Psoas muscle (tissue), 8 donors: Measurements from ENCODE around the gene GPX7. TPM values are rescaled to one million over a fixed set of nuclear protein-coding genes. Genes with fewer than 3 reads are reported as not detected.
A peak's percentile ranks its signal among the peaks of the same experiment; 100 is the strongest.

ENCODE experiments used
- ATAC-seq, 4 donors: fragments of 200-7000 bp; cut with Tn5 transposase; one replicate each; pipeline ENCODE4 v1.9.1; 2020; ENCODE audit warnings: moderate library complexity in 3 of 4, mild to moderate bottlenecking in 2 of 4
- DNase-seq, 2 donors: peaks; one replicate each; pipeline ENCODE4 v3.0.0-alpha.2; 2020
- H3K27ac ChIP-seq: fragments of 200-600 bp; one replicate; pipeline ENCODE4 v1.8.0; 2022
- H3K27me3 ChIP-seq, 3 donors: fragments of 200-600 bp in 1 of 3; one replicate each; pipeline versions ENCODE4 v1.6.1 to v1.8.0; 2013 to 2022; ENCODE audit warnings: low read length in 2 of 3, mild to moderate bottlenecking in 2 of 3, moderate library complexity in 1 of 3; ENCODE audit not compliant: insufficient read depth in 3 of 3
- H3K36me3 ChIP-seq, 2 donors: fragments of 200-600 bp in 1 of 2; one replicate each; pipeline versions ENCODE4 v1.6.1 to v1.8.0; 2013 to 2022; ENCODE audit warnings: low read depth in 1 of 2, mild to moderate bottlenecking in 1 of 2, moderate library complexity in 1 of 2; ENCODE audit not compliant: insufficient read depth in 1 of 2
- H3K4me1 ChIP-seq: fragments of 200-600 bp; one replicate; pipeline ENCODE4 v1.8.0; 2022
- H3K4me3 ChIP-seq: fragments of 200-600 bp; one replicate; pipeline ENCODE4 v1.8.0; 2022; ENCODE audit warnings: mild to moderate bottlenecking
- H3K9me3 ChIP-seq: fragments of 200-600 bp; one replicate; pipeline ENCODE4 v1.8.0; 2022
- WGBS, 3 donors: extraction: QIAGEN DNeasy Blood & Tissue Kit; methylation state at CpG; one replicate each; pipeline versions ENCODE4 v1.1.6 to v1.1.7; 2013; 5-methylcytosine and 5-hydroxymethylcytosine counted together
- intact Hi-C, 2 donors: fragments of 100-400 bp; cut with DNase I; formaldehyde crosslinking; loops; one replicate each; pipeline versions ENCODE4 v1.11.0 to v1.14.2; 2022
- polyA plus RNA-seq, 3 donors: library from polyadenylated mRNA; stranded (reverse); fragments of 200-250 nt; gene quantifications; one replicate each; pipeline ENCODE4 v1.2.3, GENCODE V29; 2013
- total RNA-seq, 4 donors: library from RNA; stranded (reverse); fragmentation: NEBNext Ultra II Directional in 2 of 4; extraction: Animal tissue kit (Norgen Biotek cat#: 25700) in 2 of 4; gene quantifications; one replicate each; pipeline versions ENCODE4 v1.2.1 to v1.2.4, GENCODE V29; 2021 to 2023
- TF ChIP-seq, protein P1 (sequence below): fragments of 200-600 bp; IDR thresholded peaks from one replicate; pipeline ENCODE4 v1.8.0; 2022; ENCODE audit warnings: antibody characterized with exemption
- donor health status: healthy with polysubstance abuse.
- donor health status: DM: no; HTN: no; CAD: no; lungs with moderate emphysema.
- donor health status: Bipolar disorder and iron deficiency.
- donor health status: healthy.
- donor health status: DM: yes; HTN: yes; CAD: no.
- donor health status: DM: no; HTN: no; CAD: no.
- donor health status: DM: no; HTN: no; CAD: no.
- donor health status: DM: yes; HTN: yes; CAD: no.

GPX7 gene
- total and polyA plus RNA-seq, 7 donors, result 3.6 to 12.2 (median 7.9) TPM

DNA sequence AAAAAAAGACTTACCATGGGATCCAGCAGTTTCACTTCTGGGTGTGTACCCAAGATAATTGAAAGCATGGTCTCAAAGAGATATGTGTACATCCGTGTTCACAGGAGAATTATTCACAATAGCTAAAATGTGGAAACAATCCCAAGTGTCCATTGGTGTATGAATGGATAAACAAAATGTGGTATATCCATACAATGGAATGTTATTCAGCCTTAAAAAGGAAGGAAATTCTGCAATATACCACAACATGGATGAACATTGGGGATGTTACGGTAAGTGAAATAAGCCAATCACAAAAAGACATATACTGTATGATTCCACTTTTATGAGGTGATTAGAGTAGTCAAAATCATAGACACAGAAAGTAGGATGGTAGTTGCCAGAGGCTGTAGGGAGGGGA is 42.3 kb upstream of the GPX7 start:
- intact Hi-C loops, result loop anchor here in 1 of 2 donors (5.0 to 10.0 kb wide), 2 partner anchors 32 to 115 kb away; no protein-coding TSS in a partner anchor
- ATAC-seq (no peak), DNase-seq (no peak)
- Histone ChIP-seq H3K4me1 (peaks cover 9% of the 10 kb centered on the region), H3K27ac (no peak overlapping the region), H3K9me3 (no peaks in the 10 kb centered on the region), H3K27me3 (no peaks in the 10 kb centered on the region), H3K36me3 (no peaks in the 10 kb centered on the region), H3K4me3 (no peak overlapping the region)
- 93 to 94% (median 94%) methylated on average over 2 of the region's 2 CpGs for WGBS, 3 donors
- TF ChIP-seq, protein P1, sequence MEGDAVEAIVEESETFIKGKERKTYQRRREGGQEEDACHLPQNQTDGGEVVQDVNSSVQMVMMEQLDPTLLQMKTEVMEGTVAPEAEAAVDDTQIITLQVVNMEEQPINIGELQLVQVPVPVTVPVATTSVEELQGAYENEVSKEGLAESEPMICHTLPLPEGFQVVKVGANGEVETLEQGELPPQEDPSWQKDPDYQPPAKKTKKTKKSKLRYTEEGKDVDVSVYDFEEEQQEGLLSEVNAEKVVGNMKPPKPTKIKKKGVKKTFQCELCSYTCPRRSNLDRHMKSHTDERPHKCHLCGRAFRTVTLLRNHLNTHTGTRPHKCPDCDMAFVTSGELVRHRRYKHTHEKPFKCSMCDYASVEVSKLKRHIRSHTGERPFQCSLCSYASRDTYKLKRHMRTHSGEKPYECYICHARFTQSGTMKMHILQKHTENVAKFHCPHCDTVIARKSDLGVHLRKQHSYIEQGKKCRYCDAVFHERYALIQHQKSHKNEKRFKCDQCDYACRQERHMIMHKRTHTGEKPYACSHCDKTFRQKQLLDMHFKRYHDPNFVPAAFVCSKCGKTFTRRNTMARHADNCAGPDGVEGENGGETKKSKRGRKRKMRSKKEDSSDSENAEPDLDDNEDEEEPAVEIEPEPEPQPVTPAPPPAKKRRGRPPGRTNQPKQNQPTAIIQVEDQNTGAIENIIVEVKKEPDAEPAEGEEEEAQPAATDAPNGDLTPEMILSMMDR, result no peak

- no peak overlapping the region for H3K4me3 ChIP-seq
- intact Hi-C loops, result no loop called here
- H3K27me3 ChIP-seq, result no peaks in the 10 kb centered on the region
- TF ChIP-seq, protein P1, result no peak
- 87 to 95% (median 93%) methylated on average over 3 of the region's 3 CpGs for WGBS, 3 donors
- H3K9me3 ChIP-seq, result no peaks in the 10 kb centered on the region
- DNase-seq (no peak), ATAC-seq (no peak)
- H3K4me1 ChIP-seq, result peaks cover 9% of the 10 kb centered on the region
- H3K27ac ChIP-seq, result no peak overlapping the region
- H3K36me3 ChIP-seq, result no peaks in the 10 kb centered on the region
Measured at GRCh38 chr1:52562766-52563165, 39.4 kb upstream of the GPX7 start.

DNA sequence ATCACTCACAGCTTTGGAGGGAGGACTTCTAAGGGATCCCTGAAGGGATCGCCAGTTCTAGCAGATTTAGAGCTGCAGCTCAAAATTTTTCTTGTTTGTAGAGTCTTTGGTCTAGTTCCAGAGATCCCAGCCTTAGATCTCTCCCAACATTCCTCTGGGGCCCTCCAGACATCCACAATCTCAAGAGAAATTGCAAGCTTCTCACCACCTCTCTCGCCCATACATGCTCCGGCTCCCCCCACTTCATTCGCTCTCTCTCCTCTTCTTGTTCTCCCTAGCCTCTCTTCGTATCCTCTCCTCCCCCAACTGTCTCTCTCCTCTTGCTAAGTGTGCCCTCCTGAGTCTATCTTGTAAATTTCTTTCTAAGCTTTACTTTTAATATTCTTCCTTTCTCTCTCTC is 34.2 kb upstream of the GPX7 start:
- H3K4me3 ChIP-seq, result no peak overlapping the region
- ATAC-seq (peak in 2 of 4 donors; percentile 34 to 57), DNase-seq (no peak)
- TF ChIP-seq, protein P1, result no peak
- no peaks in the 10 kb centered on the region for H3K4me1 ChIP-seq
- intact Hi-C loops, result no loop called here
- no peaks in the 10 kb centered on the region for H3K27me3 ChIP-seq
- 52 to 70% (median 67%) methylated on average over 5 of the region's 5 CpGs for WGBS, 3 donors
- no peaks in the 10 kb centered on the region for H3K9me3 ChIP-seq
- H3K27ac ChIP-seq, result no peak overlapping the region
- H3K36me3 ChIP-seq, result no peaks in the 10 kb centered on the region

DNA sequence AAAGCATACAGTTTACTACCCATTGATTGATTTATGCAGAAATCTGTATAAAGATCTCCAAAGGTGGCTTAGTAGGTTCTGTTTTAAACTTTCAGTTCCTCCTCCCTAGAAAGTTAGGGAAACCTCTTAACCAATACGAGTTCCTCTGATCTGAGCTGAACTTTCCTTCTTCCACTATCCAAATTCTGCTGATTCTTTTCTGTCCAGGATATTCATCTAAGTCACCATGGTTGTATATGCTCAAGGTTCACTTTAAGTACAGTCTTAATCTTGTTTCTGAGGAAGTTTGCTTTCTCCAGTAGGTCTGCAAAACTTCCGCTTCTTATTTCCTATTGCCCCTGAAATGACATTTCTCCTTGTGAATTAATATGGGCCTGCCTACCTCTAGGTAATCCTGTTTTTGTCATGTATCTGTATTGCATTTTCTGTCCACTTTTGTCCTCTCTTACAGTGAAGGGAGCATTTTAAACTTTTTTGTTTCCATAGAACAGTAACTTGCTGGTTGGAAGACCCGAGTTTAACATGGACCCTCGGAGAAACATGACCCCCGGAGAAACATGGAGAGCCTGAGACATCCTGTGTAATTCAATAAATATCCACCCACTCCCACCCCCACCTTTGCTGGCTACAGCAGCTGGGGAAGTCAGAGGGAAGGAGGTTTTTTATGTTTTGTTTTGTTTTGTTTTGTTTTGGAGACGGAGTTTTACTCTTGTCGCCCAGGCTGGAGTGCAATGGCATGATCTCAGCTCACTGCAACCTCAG is 32.5 kb upstream of the GPX7 start:
- 39 to 47% (median 41%) methylated on average over 7 of the region's 7 CpGs for WGBS, 3 donors
- DNase-seq (no peak), ATAC-seq (no peak)
- H3K36me3 ChIP-seq, result no peaks in the 10 kb centered on the region
- H3K4me3 ChIP-seq, result no peak overlapping the region
- no peaks in the 10 kb centered on the region for H3K4me1 ChIP-seq
- H3K27me3 ChIP-seq, result no peaks in the 10 kb centered on the region
- H3K27ac ChIP-seq, result no peak overlapping the region
- TF ChIP-seq, protein P1, result no peak
- intact Hi-C loops, result no loop called here
- H3K9me3 ChIP-seq, result no peaks in the 10 kb centered on the region

GRCh38 chr1:52571783-52572182 is 30.4 kb upstream of the GPX7 start:
- DNase-seq, result no peak
- no peaks in the 10 kb centered on the region for H3K36me3 ChIP-seq
- H3K27me3 ChIP-seq, result no peaks in the 10 kb centered on the region
- H3K4me3 ChIP-seq, result no peak overlapping the region
- intact Hi-C loops, result no loop called here
- no peaks in the 10 kb centered on the region for H3K4me1 ChIP-seq
- H3K27ac ChIP-seq, result no peak overlapping the region
- WGBS, 3 donors, result 67 to 79% (median 69%) methylated on average over 1 of the region's 1 CpG
- H3K9me3 ChIP-seq, result no peaks in the 10 kb centered on the region
- no peak for ATAC-seq
- TF ChIP-seq, protein P1, result no peak
